Muscle of leg (tissue), 11 donors: ENCODE results near the gene DMD. TPM values are rescaled to one million over a fixed set of nuclear protein-coding genes. Genes with fewer than 3 reads are reported as not detected.

Experiments
- DNase-seq: peaks from one replicate; pipeline ENCODE4 v3.0.0; 2013
- H3K27ac ChIP-seq: one replicate; pipeline ENCODE4 v1.5.1; 2013; ENCODE audit warnings: mild to moderate bottlenecking, low read length, control low read depth
- H3K27me3 ChIP-seq: one replicate; pipeline ENCODE4 v1.6.1; 2013; ENCODE audit warnings: low read length; ENCODE audit not compliant: control insufficient read depth, insufficient read depth
- H3K36me3 ChIP-seq: one replicate; pipeline ENCODE4 v1.6.1; 2013; ENCODE audit warnings: low read length; ENCODE audit not compliant: control insufficient read depth, insufficient read depth
- H3K4me1 ChIP-seq: one replicate; pipeline ENCODE4 v1.6.1; 2013; ENCODE audit warnings: low read length; ENCODE audit not compliant: control insufficient read depth, insufficient read depth
- H3K4me3 ChIP-seq: one replicate; pipeline ENCODE4 v1.5.1; 2013; ENCODE audit warnings: low read length, control low read depth
- H3K9me3 ChIP-seq: replicated peaks from 2 replicates; pipeline ENCODE4 v1.6.1; 2013; ENCODE audit warnings: low read depth, low read length; ENCODE audit not compliant: control insufficient read depth
- WGBS: methylation state at CpG from one replicate; pipeline ENCODE4 v1.1.5; 2013; ENCODE audit warnings: missing lambda C conversion rate; ENCODE audit not compliant: insufficient coverage; 5-methylcytosine and 5-hydroxymethylcytosine counted together
- polyA plus RNA-seq, 8 donors: library from polyadenylated mRNA; unstranded; fragments of 120-200 nt; gene quantifications; one replicate each; pipeline versions ENCODE4 v1.2.1 to v1.2.3, GENCODE V29; 2013; ENCODE audit warnings: inconsistent platforms in 1 of 8, low replicate concordance in 1 of 8; ENCODE audit not compliant: insufficient read length in 8 of 8, insufficient read depth in 1 of 8
- total RNA-seq: library from RNA; stranded (reverse); fragments of 120-200 nt; gene quantifications from one replicate; pipeline ENCODE4 v1.2.4, GENCODE V29; 2013

The DMD gene
- total and polyA plus RNA-seq, 9 donors = 50.3 to 106 (median 68.9) TPM

GRCh38 chrX:31570658-31571057 is 1640.7 kb downstream of the DMD start:
- H3K27ac ChIP-seq = no peak overlapping the region
- H3K9me3 ChIP-seq = no peaks in the 10 kb centered on the region
- no peak overlapping the region for H3K4me3 ChIP-seq
- H3K27me3 ChIP-seq = no peaks in the 10 kb centered on the region
- no peaks in the 10 kb centered on the region for H3K36me3 ChIP-seq
- no peak for DNase-seq
- no peaks in the 10 kb centered on the region for H3K4me1 ChIP-seq
- no CpG with 5 or more reads among the region's 2 CpGs for WGBS

GRCh38 chrX:31563792-31564191 is 1647.6 kb downstream of the DMD start:
- no peak for DNase-seq
- no peaks in the 10 kb centered on the region for H3K27me3 ChIP-seq
- no CpG with 5 or more reads among the region's 3 CpGs for WGBS

GRCh38 chrX:31555506-31555905 is 1655.8 kb downstream of the DMD start:
- 91% methylated on average over 1 of the region's 3 CpGs for WGBS
- no peaks in the 10 kb centered on the region for H3K36me3 ChIP-seq
- no peak for DNase-seq
- no peaks in the 10 kb centered on the region for H3K4me1 ChIP-seq
- H3K27ac ChIP-seq = no peak overlapping the region
- H3K9me3 ChIP-seq = no peaks in the 10 kb centered on the region
- no peak overlapping the region for H3K4me3 ChIP-seq
- peaks cover 7% of the 10 kb centered on the region for H3K27me3 ChIP-seq

More at GRCh38 chrX:31563792-31564191, 1647.6 kb downstream of the DMD start:
- no peaks in the 10 kb centered on the region for H3K9me3 ChIP-seq
- no peak overlapping the region for H3K27ac ChIP-seq
- no peaks in the 10 kb centered on the region for H3K4me1 ChIP-seq
- H3K36me3 ChIP-seq = no peaks in the 10 kb centered on the region
- no peak overlapping the region for H3K4me3 ChIP-seq

GRCh38 chrX:31551913-31552312 is 1659.4 kb downstream of the DMD start:
- Histone ChIP-seq H3K4me3 (no peak overlapping the region), H3K4me1 (peaks cover 2% of the 10 kb centered on the region), H3K27ac (no peak overlapping the region), H3K9me3 (no peaks in the 10 kb centered on the region), H3K27me3 (peaks cover 7% of the 10 kb centered on the region), H3K36me3 (no peaks in the 10 kb centered on the region)
- no peak for DNase-seq
- WGBS = 100% methylated on average over 1 of the region's 4 CpGs

GRCh38 chrX:31550158-31550557 is 1661.2 kb downstream of the DMD start:
- peaks cover 7% of the 10 kb centered on the region for H3K27me3 ChIP-seq
- H3K27ac ChIP-seq = no peak overlapping the region
- WGBS = no CpG with 5 or more reads among the region's 2 CpGs

GRCh38 chrX:31547816-31548215 is 1663.5 kb downstream of the DMD start:
- no peaks in the 10 kb centered on the region for H3K9me3 ChIP-seq
- peaks cover 2% of the 10 kb centered on the region for H3K4me1 ChIP-seq
- H3K27me3 ChIP-seq = peaks cover 5% of the 10 kb centered on the region
- H3K27ac ChIP-seq = no peak overlapping the region
- DNase-seq = no peak
- no peaks in the 10 kb centered on the region for H3K36me3 ChIP-seq
- WGBS = 42% methylated on average over 2 of the region's 3 CpGs
- H3K4me3 ChIP-seq = no peak overlapping the region

More at GRCh38 chrX:31550158-31550557, 1661.2 kb downstream of the DMD start:
- H3K4me1 ChIP-seq = peaks cover 2% of the 10 kb centered on the region
- H3K9me3 ChIP-seq = no peaks in the 10 kb centered on the region
- no peaks in the 10 kb centered on the region for H3K36me3 ChIP-seq
- H3K4me3 ChIP-seq = no peak overlapping the region
- no peak for DNase-seq

GRCh38 chrX:31547416-31547815 is 1663.9 kb downstream of the DMD start:
- DNase-seq = peak; percentile 32
- WGBS = no CpG with 5 or more reads among the region's 3 CpGs
- no peaks in the 10 kb centered on the region for H3K36me3 ChIP-seq
- H3K4me3 ChIP-seq = no peak overlapping the region
- H3K27me3 ChIP-seq = peaks cover 4% of the 10 kb centered on the region
- no peak overlapping the region for H3K27ac ChIP-seq
- peaks cover 2% of the 10 kb centered on the region for H3K4me1 ChIP-seq
- H3K9me3 ChIP-seq = no peaks in the 10 kb centered on the region

GRCh38 chrX:31546126-31546525 is 1665.2 kb downstream of the DMD start:
- Histone ChIP-seq H3K9me3 (no peaks in the 10 kb centered on the region), H3K27me3 (no peaks in the 10 kb centered on the region), H3K4me1 (peaks cover 2% of the 10 kb centered on the region), H3K27ac (no peak overlapping the region), H3K36me3 (no peaks in the 10 kb centered on the region), H3K4me3 (no peak overlapping the region)
- DNase-seq = peak; percentile 17
- 35% methylated on average over 2 of the region's 3 CpGs for WGBS

GRCh38 chrX:31545726-31546125 is 1665.6 kb downstream of the DMD start:
- no peaks in the 10 kb centered on the region for H3K36me3 ChIP-seq
- no CpG with 5 or more reads among the region's 5 CpGs for WGBS
- H3K4me1 ChIP-seq = peaks cover 2% of the 10 kb centered on the region
- no peaks in the 10 kb centered on the region for H3K27me3 ChIP-seq
- no peak overlapping the region for H3K27ac ChIP-seq
- H3K9me3 ChIP-seq = no peaks in the 10 kb centered on the region
- H3K4me3 ChIP-seq = no peak overlapping the region
- no peak for DNase-seq

GRCh38 chrX:31545191-31545590 is 1666.2 kb downstream of the DMD start:
- Histone ChIP-seq H3K4me1 (peaks cover 2% of the 10 kb centered on the region), H3K27ac (no peak overlapping the region), H3K4me3 (no peak overlapping the region), H3K36me3 (no peaks in the 10 kb centered on the region), H3K9me3 (no peaks in the 10 kb centered on the region), H3K27me3 (no peaks in the 10 kb centered on the region)
- DNase-seq = no peak
- whole genome bisulfite sequencing = 70% methylated on average over 3 of the region's 3 CpGs

GRCh38 chrX:31543634-31544033 is 1667.7 kb downstream of the DMD start:
- H3K27me3 ChIP-seq = no peaks in the 10 kb centered on the region
- no peaks in the 10 kb centered on the region for H3K36me3 ChIP-seq
- no peak for DNase-seq
- H3K27ac ChIP-seq = no peak overlapping the region
- 100% methylated on average over 3 of the region's 3 CpGs for WGBS
- H3K4me1 ChIP-seq = peaks cover 2% of the 10 kb centered on the region
- H3K4me3 ChIP-seq = no peak overlapping the region
- no peaks in the 10 kb centered on the region for H3K9me3 ChIP-seq
